ENCODE measurements around the gene ADAMTSL5. TPM values are rescaled to one million over a fixed set of nuclear protein-coding genes. Genes with fewer than 3 reads are reported as not detected.
"Not testable (repeated sequence)": the region's sequence is repeated elsewhere in the genome, so short reads cannot be mapped to it uniquely, and the experiment has no call there.

Gene ADAMTSL5
- total RNA-seq, 2 experiments from 2014 or later: 2.9 to 3.5 TPM

DNA sequence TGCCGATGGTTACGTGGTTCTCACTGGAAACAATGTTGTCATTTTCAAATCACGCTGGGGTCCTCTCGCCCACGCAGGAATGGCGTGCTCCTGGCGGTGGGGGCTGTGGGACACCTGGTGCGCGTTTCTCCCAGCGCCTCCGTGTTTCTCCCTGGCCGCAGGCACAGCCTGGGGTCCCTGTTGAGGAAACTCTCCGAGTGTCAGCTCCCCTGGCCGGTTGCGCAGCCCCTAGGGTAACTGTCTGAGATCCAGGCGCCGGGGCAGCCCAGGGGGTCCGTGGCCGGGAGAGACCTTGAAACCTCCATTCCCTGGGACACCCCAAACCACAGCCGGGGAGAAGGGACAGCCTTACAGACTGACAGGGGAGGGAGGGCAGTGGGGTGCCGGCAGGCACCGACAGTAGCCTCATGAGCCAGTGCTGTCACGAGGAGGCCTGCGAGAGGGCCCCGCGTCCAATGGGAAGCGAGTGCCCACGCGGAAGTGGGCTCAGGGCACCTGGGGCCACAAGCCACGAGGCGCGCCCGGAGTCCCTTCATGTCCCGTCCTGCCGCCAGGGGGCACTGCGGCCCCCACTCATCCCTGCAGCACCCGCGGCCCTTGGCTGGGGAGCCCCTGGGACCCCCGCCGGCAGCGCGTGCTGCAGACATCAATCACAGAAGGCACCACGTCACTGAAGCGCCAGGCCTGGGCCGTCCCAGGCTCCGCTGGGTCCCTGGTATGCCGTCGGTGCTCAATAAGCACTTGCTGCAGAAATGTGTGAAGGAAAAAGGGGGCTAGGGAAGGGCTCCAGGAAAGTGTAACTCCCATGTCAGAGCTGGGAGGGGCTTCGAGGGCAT is 9.5 kb downstream of the ADAMTSL5 start:
- DNase-seq: peak; percentile 72
- Mint-ChIP-seq H3K4me1 (peaks cover 10% of the 10 kb centered on the region), H3K36me3 (ENCODE audit: low read depth) (no peaks in the 10 kb centered on the region), H3K9me3 (no peaks in the 10 kb centered on the region), H3K27me3 (peaks cover 14% of the 10 kb centered on the region), H3K4me3 (no peak overlapping the region), H3K27ac (no peak overlapping the region)
- ChIA-PET POLR2A (no interaction called here), CTCF (interaction anchor here (0.6 to 1.2 kb wide), 3 partner anchors 9 to 43 kb away, joined by 3 read pairs; partner anchors contain the start of gene REEP6)

DNA sequence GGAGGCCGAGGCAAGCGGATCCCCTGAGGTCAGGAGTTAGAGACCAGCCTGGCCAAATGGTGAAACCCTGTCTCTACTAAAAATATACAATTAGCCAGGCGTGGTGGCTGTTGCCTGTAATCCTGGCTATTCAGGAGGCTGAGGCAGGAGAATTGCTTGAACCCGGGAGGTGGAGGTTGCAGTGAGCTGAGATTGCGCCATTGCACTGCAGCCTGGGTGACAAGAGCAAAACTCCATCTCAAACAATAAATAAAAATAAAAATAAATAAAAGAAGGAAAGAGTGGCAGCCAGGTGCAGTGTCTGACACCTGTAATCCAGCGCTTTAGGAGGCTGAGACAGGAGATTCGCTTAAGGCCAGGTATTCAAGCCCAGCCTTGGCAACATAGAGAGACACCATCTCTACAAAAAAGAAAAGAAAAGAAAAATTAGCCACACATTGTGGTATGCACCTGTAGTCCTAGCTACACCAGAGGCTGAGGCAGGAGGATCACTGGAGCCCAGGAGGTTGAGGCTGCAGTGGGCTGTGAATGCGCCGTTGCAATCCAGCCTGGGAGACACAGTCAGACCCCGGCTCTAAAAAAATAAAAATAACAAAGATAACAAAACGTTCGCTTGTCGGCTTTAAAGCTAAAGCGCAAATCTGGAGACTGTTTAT is 10.3 kb downstream of the ADAMTSL5 start:
- DNase-seq: no peak
- POLR2A ChIA-PET: no interaction called here
- Mint-ChIP-seq H3K4me1 (peaks cover 6% of the 10 kb centered on the region), H3K27ac (no peak overlapping the region), H3K9me3 (no peaks in the 10 kb centered on the region), H3K36me3 (ENCODE audit: low read depth) (no peaks in the 10 kb centered on the region), H3K4me3 (no peak overlapping the region), H3K27me3 (peaks cover 14% of the 10 kb centered on the region)
- CTCF ChIA-PET: interaction anchor here (0.6 to 1.2 kb wide), 3 partner anchors 8 to 44 kb away, joined by 3 read pairs; partner anchors contain the start of gene REEP6

DNA sequence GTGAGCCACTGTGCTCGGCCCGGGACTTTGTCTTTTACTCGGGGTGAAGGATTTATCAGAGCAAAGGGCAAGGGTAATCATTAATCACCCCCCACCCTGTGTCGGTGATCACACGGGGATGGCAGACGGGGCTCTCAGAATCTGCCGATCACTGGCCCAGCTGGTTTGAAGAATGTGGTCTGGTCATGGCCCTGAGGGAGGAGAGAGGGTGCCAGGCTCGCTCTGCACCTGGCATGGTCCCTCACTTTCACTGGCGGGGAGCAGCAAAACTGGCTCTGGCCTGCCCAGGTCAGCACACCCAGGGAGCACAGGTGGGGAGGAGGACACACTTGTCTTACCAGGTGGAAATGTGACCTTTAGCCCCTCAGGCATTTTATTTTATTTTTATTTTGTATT is 11.6 kb downstream of the ADAMTSL5 start:
- H3K27ac Mint-ChIP-seq: no peak overlapping the region
- peaks cover 14% of the 10 kb centered on the region for H3K27me3 Mint-ChIP-seq
- CTCF ChIA-PET: no interaction called here
- DNase-seq: no peak
- H3K9me3 Mint-ChIP-seq: no peaks in the 10 kb centered on the region
- peaks cover 5% of the 10 kb centered on the region for H3K4me1 Mint-ChIP-seq
- H3K4me3 Mint-ChIP-seq: no peak overlapping the region
- POLR2A ChIA-PET: no interaction called here
- no peaks in the 10 kb centered on the region for H3K36me3 Mint-ChIP-seq (ENCODE audit: low read depth)

DNA sequence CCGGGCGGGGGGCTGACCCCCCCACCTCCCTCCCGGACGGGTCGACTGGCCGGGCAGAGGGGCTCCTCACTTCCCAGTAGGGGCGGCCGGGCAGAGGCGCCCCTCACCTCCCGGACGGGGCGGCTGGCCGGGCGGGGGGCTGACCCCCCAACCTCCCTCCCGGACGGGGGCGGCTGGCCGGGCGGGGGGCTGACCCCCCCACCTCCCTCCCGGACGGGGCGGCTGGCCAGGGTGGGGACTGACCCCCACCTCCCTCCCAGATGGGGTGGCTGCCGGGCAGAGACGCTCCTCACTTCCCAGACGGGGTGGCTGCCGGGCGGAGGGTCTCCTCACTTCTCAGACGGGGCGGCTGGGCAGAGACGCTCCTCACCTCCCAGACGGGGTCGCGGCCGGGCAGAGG is 13.6 kb downstream of the ADAMTSL5 start:
- H3K36me3 Mint-ChIP-seq (ENCODE audit: low read depth); H3K9me3 Mint-ChIP-seq; DNase-seq; H3K4me3 Mint-ChIP-seq; H3K4me1 Mint-ChIP-seq; H3K27me3 Mint-ChIP-seq; POLR2A ChIA-PET; H3K27ac Mint-ChIP-seq; CTCF ChIA-PET: not testable (repeated sequence)

DNA sequence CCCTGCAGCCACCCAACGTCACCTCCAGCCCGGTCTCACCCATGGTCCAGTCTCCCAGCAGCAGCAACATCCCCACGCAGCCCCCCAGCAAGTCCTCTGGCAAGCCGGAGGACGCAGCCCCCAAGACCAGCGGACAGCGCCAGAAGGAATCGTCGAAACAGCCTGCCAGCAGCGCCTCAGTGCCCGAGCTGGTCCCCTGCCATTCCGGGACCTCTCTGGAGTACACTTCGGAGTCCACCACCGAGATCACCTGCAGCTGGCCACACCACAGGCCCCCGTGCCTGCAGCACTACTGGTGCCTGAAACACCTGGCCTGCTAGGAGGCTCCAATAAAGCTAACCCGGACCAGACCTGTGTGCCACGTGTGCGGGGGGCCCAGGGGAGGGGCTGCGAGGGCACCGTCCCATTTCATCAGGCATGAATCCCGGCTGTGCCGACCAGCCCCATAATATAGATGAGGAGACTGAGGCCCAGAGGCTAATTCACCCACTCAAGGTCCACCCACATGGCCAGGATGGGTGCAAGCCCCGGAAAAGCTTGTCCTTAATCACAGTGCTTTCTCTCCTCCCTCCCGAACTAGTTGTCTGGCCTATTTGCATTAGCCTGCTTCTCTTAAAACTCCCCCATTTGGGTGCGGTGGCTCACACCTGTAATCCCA is 15.1 kb downstream of the ADAMTSL5 start:
- Mint-ChIP-seq H3K4me1 (peaks cover 2% of the 10 kb centered on the region), H3K4me3 (no peak overlapping the region), H3K9me3 (no peaks in the 10 kb centered on the region), H3K36me3 (ENCODE audit: low read depth) (no peaks in the 10 kb centered on the region), H3K27me3 (peaks cover 4% of the 10 kb centered on the region), H3K27ac (no peak overlapping the region)
- no peak for DNase-seq
- ChIA-PET CTCF (no interaction called here), POLR2A (no interaction called here)

DNA sequence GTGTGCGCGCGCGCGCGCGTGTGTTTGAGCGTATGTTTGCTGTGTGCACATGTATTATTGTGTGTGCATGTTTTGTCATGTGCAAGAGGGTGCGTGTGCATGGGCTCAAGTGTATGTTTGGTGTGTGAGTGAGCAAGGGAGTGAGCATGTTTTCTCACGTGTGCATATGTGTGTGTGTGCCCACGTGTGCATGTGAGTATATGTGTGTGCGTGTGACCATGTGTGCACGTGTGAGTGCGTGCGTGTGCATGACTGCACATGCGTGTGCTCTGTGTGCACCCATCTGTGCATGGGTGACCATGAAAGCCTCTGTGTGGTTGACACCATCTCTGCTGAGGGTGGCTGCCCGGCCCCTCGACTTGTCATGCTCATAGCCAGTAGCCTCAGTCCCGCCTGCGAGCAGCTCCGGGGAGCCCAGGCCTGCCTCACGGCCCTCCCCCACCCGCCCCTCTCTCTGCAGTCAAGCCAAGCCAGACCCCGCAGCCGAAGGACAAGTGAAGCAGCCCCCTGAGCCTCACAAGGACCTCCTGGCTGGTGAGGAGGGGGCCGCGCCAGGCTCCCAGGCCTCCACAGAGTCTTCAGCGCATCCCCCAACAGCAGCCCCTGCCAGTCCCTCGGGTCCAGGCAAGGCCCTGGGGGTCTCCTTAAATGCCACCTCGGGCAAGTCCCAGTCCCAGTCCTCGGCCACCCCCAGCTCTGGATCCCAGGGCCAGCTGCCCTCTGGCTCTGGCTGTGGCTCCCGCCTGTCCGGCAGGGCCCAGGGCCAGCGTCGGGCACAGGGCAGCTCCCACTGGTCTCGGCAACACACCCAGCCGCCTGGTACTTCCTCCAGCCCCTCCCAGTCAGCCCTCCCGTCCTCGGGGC is 15.9 kb downstream of the ADAMTSL5 start:
- Mint-ChIP-seq H3K36me3 (ENCODE audit: low read depth) (no peaks in the 10 kb centered on the region), H3K27ac (no peak overlapping the region), H3K9me3 (no peaks in the 10 kb centered on the region), H3K27me3 (peaks cover 7% of the 10 kb centered on the region), H3K4me3 (no peak overlapping the region), H3K4me1 (peaks cover 1% of the 10 kb centered on the region)
- ChIA-PET CTCF (no interaction called here), POLR2A (no interaction called here)
- DNase-seq: no peak

DNA sequence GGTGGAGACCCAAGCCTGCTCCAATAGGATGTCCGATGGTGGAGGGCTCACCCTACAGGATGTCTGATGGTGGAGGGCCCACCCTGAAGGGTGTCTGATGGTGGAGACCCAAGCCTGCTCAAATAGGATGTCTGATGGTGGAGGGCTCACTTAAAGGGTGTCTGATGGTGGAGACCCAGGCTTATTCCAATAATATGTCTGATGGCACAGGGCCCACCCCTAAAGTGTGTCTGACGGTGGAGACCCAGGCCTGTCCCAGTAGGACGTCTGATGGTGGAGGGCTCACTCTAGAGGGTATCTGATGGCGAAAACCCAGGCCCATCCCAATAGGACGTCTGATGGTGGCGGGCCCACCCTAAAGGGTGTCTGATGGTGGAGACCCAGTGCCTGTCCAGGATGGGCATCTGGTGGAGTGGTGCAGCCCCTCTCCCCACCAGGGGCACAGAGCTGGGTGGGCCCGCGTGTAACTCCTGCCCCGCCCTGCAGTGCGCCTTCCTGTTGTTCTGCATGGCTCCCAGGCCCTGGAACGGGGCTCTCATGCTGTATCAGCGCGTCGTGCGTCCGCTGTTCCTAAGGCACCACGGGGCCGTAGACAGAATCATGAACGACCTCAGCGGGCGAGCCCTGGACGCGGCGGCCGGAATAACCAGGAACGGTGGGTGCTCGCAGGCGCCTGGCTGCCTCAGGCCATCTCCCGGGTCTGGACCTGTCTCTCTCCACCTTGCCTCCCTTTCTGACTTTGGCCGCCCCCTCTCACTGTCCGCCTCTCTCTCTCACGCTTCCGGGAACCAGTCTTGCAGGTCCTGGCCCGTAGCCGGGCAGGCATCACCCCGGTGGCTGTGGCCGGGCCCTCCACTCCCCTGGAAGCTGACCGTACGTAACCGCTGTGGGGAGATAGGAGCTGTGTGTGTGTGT is 16.8 kb downstream of the ADAMTSL5 start:
- no peaks in the 10 kb centered on the region for H3K9me3 Mint-ChIP-seq
- H3K36me3 Mint-ChIP-seq (ENCODE audit: low read depth): no peaks in the 10 kb centered on the region
- peaks cover 5% of the 10 kb centered on the region for H3K4me1 Mint-ChIP-seq
- no peak for DNase-seq
- H3K4me3 Mint-ChIP-seq: no peak overlapping the region
- H3K27ac Mint-ChIP-seq: no peak overlapping the region
- ChIA-PET CTCF (no interaction called here), POLR2A (no interaction called here)
- H3K27me3 Mint-ChIP-seq: peaks cover 11% of the 10 kb centered on the region

DNA sequence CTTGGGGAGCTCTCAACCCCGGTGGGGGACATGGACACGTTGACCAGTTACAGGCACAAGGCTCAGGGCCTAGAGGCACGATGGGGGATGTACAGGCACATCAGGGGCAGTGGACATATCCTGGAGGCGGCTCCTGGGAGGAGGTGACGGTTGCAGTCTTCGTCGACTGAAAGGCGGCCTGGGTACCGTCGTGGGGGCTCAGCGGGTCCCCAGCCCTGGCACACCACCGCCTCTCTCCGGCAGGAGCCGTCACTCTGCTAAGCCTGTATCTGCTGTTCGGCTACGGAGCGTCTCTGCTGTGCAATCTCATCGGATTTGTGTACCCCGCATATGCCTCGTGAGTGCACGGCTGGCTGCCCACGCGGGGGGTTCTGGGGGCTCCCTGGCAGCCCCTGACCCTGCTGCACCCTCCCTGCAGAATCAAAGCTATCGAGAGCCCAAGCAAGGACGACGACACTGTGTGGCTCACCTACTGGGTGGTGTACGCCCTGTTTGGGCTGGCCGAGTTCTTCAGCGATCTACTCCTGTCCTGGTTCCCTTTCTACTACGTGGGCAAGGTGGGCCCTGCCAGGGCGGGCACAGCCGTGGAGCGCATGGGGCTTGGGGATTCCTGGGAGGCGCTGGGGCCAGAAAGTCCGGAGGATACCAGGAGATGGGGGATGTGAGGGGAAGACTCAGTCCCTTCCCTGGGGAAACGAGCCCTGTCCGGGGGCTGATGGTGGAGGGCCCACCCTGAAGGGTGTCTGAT is 17.6 kb downstream of the ADAMTSL5 start:
- CTCF ChIA-PET: no interaction called here
- peaks cover 11% of the 10 kb centered on the region for H3K27me3 Mint-ChIP-seq
- H3K27ac Mint-ChIP-seq: no peak overlapping the region
- H3K4me3 Mint-ChIP-seq: no peak overlapping the region
- no peaks in the 10 kb centered on the region for H3K36me3 Mint-ChIP-seq (ENCODE audit: low read depth)
- DNase-seq: no peak
- no peaks in the 10 kb centered on the region for H3K9me3 Mint-ChIP-seq
- POLR2A ChIA-PET: no interaction called here
- peaks cover 9% of the 10 kb centered on the region for H3K4me1 Mint-ChIP-seq

DNA sequence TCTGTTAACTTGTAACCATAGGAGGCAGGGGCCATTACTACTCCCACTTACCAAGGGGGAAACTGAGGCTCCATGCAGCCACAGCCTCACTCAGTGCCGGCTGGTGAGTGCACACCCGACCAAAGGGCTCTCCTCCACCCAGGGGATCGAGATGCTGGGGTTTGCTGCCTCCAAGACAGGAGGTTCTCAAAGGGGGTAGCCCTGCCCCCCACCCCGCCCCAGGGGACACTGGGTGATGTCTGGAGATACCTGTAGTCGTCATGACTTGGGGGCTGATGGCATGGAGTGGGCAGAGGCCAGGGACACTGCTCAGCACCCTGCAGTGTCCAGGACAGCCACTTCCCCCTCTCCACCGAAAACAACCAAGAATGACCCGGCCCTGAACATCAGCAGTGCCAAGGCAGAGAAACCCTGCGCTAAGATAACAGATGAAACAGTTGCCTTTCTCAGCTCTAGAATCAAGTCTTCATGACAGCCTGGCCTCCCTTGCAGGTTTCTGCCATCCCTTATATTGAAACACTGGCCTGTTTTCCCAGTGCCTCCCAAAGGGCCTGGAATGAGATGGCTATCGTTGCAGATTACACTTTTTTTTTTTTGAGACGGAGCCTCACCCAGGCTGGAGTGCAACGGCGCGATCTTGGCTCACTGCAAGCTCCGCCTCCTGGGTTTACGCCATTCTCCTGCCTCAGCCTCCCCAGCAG is 18.6 kb downstream of the ADAMTSL5 start:
- CTCF ChIA-PET: interaction anchor here (0.9 kb wide), 1 partner anchor 8 kb away, joined by 3 read pairs; no protein-coding TSS in a partner anchor
- no peaks in the 10 kb centered on the region for H3K9me3 Mint-ChIP-seq
- no peak overlapping the region for H3K27ac Mint-ChIP-seq
- H3K36me3 Mint-ChIP-seq (ENCODE audit: low read depth): no peaks in the 10 kb centered on the region
- H3K4me3 Mint-ChIP-seq: no peak overlapping the region
- peaks cover 11% of the 10 kb centered on the region for H3K27me3 Mint-ChIP-seq
- DNase-seq: no peak
- POLR2A ChIA-PET: no interaction called here
- peaks cover 14% of the 10 kb centered on the region for H3K4me1 Mint-ChIP-seq

DNA sequence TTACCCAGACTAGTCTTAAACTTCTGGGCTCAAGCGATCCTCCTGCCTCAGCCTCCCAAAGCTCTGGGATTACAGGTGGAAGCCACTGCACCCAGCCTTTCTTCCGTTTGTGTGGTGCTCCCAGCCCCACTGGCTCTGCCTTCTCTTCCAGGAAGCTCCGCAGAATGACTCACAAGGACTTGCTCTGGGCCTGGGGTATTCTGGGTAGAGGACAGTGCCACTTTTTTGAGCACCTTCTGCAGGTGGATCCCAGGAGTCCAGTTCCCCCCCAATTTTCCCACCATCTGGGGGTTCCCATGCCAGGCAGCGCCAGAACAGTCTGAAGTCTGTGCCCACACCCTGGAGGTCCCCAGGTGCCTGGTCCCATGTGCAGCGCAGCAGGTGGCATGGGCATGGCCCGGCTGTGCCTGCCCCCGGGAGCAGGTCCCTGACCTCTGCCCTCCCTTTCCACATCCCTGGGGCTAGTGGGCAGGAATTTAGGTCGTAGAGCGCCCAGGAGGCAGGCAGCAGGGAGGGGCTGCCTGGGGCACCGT is 20.3 kb downstream of the ADAMTSL5 start:
- Mint-ChIP-seq H3K27me3 (peaks cover 11% of the 10 kb centered on the region), H3K4me1 (peaks cover 15% of the 10 kb centered on the region), H3K4me3 (no peak overlapping the region), H3K27ac (no peak overlapping the region), H3K36me3 (ENCODE audit: low read depth) (no peaks in the 10 kb centered on the region), H3K9me3 (no peaks in the 10 kb centered on the region)
- ChIA-PET CTCF (no interaction called here), POLR2A (no interaction called here)
- no peak for DNase-seq

DNA sequence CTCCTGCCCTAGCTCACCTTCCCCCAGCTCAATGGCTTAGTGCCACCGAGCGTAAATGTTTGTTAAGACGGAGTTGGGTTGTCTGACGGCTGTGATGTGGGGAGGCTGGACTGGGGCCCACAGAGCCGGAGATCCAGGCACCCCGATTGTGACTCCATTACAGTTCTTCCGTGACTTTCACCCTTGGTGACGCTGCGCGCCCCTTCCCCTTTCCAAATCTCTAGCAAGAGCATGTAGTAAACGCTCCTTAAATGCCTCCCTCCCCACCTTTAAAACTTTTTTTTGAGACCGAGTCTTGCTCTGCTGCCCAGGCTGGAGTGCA is 21.0 kb downstream of the ADAMTSL5 start:
- Mint-ChIP-seq H3K27me3 (peaks cover 11% of the 10 kb centered on the region), H3K9me3 (no peaks in the 10 kb centered on the region), H3K27ac (no peak overlapping the region), H3K4me3 (peak overlapping the region; percentile 38), H3K36me3 (ENCODE audit: low read depth) (no peaks in the 10 kb centered on the region), H3K4me1 (peaks cover 15% of the 10 kb centered on the region)
- ChIA-PET POLR2A (no interaction called here), CTCF (interaction anchor here (0.6 kb wide), 1 partner anchor 55 kb away, joined by 4 read pairs; no protein-coding TSS in a partner anchor)
- DNase-seq: no peak

All from activated CD4-positive, alpha-beta memory T cell treated with anti-CD3 and anti-CD28 coated beads, Interleukin-2, amount 10 ng/mL, durations not matched to agents 7 days and 5 days (primary cell).